Cerebellar nuclear complex (tissue), 1 donor: ENCODE data around the gene USH2A.

Experiments used
- DNase-seq, 2 experiments: peaks; one replicate each; lab custom pipeline; 2025; lab: John Stamatoyannopoulos, UW

USH2A gene

GRCh38 chr1:215717677-215718426 is 705.4 kb downstream of the USH2A start:
- no peak for DNase-seq

- DNase-seq = no peak
These were observed 712.4 kb downstream of the USH2A start for GRCh38 chr1:215710899-215711225.

- DNase-seq = no peak
These were observed 713.0 kb downstream of the USH2A start for GRCh38 chr1:215710036-215710898.

GRCh38 chr1:215704089-215704860 is 719.0 kb downstream of the USH2A start:
- DNase-seq = no peak

GRCh38 chr1:215682232-215682631 is 741.0 kb downstream of the USH2A start:
- no peak for DNase-seq

- no peak for DNase-seq
These were observed 742.2 kb downstream of the USH2A start for GRCh38 chr1:215681041-215681440.

- DNase-seq = no peak
These were observed 744.0 kb downstream of the USH2A start for GRCh38 chr1:215679231-215679630.

GRCh38 chr1:215677112-215677511 is 746.1 kb downstream of the USH2A start:
- no peak for DNase-seq

- no peak for DNase-seq
These were observed 749.3 kb downstream of the USH2A start for GRCh38 chr1:215673943-215674342.

- DNase-seq = no peak
These were observed 750.8 kb downstream of the USH2A start for GRCh38 chr1:215672482-215672881.

GRCh38 chr1:215669806-215670491 is 753.3 kb downstream of the USH2A start:
- DNase-seq = no peak

- DNase-seq = no peak
These were observed 755.5 kb downstream of the USH2A start for GRCh38 chr1:215667761-215668160.

- DNase-seq = no peak
These were observed 758.0 kb downstream of the USH2A start for GRCh38 chr1:215665215-215665614.

- DNase-seq = no peak
These were observed 762.2 kb downstream of the USH2A start for GRCh38 chr1:215661033-215661432.

GRCh38 chr1:215660259-215660658 is 763.0 kb downstream of the USH2A start:
- DNase-seq = no peak

- DNase-seq = no peak
These were observed 766.2 kb downstream of the USH2A start for GRCh38 chr1:215657047-215657446.

GRCh38 chr1:215652371-215652770 is 770.9 kb downstream of the USH2A start:
- DNase-seq = no peak

- no peak for DNase-seq
These were observed 771.4 kb downstream of the USH2A start for GRCh38 chr1:215651867-215652266.

GRCh38 chr1:215650446-215651149 is 772.6 kb downstream of the USH2A start:
- DNase-seq = no peak

GRCh38 chr1:215648957-215649356 is 774.3 kb downstream of the USH2A start:
- DNase-seq = no peak

GRCh38 chr1:215647738-215648137 is 775.5 kb downstream of the USH2A start:
- no peak for DNase-seq
